Epithelial cell of proximal tubule (primary cell): ENCODE results near the gene DCP1A. TPM values are rescaled to one million over a fixed set of nuclear protein-coding genes. Genes with fewer than 3 reads are reported as not detected.
"Not testable (repeated sequence)": the region's sequence is repeated elsewhere in the genome, so short reads cannot be mapped to it uniquely, and the experiment has no call there.

ENCODE experiments used
- DNase-seq: peaks from one replicate; pipeline ENCODE4 v3.0.0-alpha.2; 2011; ENCODE audit warnings: low read depth
- H3K4me3 ChIP-seq: 2 replicates; pipeline ENCODE4 v1.5.1; 2011; ENCODE audit warnings: low read depth, mild to moderate bottlenecking, low read length
- total RNA-seq: library from RNA; depleted of rRNA; stranded (reverse); fragments of >200 nt; gene quantifications from 2 replicates; pipeline ENCODE4 v1.2.3, GENCODE V29; 2015
- TF ChIP-seq, protein P1 (sequence below): conservative IDR thresholded peaks from 2 replicates; pipeline ENCODE4 v1.5.1; 2012; ENCODE audit warnings: low read depth, mild to moderate bottlenecking, low read length

Gene DCP1A
- total RNA-seq, 1 donor from 2014 or later: 8.8 TPM

DNA sequence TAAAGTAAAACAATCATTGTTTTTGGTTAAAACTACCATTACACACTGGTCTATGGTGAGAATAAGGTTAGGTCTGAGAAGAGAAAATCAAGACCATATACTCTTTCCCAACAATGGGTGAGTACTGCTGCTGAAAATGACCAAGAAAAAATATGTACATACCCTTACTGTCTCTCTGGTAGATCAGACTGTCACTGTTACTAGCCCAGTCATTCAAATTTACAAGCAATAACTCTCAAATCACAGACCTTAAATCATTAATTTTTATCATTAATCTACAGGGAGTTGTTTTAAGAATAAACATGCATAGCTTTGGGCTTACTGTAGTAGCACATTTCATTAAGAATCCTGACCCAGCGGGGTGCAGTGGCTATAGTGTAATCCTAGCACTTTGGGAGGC is 17.4 kb downstream of the DCP1A start:
- TF ChIP-seq, protein P1, sequence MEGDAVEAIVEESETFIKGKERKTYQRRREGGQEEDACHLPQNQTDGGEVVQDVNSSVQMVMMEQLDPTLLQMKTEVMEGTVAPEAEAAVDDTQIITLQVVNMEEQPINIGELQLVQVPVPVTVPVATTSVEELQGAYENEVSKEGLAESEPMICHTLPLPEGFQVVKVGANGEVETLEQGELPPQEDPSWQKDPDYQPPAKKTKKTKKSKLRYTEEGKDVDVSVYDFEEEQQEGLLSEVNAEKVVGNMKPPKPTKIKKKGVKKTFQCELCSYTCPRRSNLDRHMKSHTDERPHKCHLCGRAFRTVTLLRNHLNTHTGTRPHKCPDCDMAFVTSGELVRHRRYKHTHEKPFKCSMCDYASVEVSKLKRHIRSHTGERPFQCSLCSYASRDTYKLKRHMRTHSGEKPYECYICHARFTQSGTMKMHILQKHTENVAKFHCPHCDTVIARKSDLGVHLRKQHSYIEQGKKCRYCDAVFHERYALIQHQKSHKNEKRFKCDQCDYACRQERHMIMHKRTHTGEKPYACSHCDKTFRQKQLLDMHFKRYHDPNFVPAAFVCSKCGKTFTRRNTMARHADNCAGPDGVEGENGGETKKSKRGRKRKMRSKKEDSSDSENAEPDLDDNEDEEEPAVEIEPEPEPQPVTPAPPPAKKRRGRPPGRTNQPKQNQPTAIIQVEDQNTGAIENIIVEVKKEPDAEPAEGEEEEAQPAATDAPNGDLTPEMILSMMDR: no peak

DNA sequence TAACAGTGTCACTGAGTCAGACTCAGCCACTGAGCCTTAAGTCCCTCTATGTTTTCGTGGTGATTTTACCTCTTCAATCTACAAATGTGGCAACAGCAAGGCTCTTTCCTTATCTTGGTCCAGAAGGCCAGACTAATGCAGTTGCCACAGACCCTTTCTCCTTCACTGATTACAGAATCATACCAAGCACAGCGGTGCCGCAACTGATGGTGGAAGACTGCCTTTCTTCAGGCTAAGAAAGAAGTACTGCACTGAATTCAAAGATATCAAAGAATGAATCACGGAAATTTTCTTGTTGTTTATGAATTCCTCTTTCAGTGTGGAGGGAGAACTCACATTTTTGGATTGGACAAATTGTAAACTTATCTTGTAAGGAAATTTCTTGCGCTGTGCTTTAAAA is 18.6 kb downstream of the DCP1A start:
- H3K4me3 ChIP-seq: no peak overlapping the region
- DNase-seq: no peak
- TF ChIP-seq, protein P1: no peak

More for the DNA sequence above, 17.4 kb downstream of the DCP1A start:
- no peak overlapping the region for H3K4me3 ChIP-seq
- DNase-seq: no peak

DNA sequence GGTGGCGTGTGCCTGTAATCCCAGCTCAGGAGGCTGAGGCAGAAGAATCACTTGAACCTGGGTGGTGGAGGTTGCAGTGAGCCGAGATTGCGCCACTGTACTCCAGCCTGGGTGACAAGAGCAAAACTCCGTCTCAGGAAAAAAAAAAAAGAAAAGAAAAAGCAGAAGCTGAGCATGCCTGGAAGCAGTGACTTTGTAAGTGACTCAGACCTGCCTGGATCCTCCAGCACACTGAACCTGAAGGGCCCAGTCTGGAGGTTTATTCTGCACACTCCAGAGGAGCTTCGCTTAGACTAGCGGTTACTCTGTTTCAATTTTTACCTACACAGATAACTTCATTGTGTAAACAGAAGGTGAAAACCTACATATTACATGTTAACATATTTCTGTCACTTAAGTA is 19.4 kb downstream of the DCP1A start:
- not testable (repeated sequence) for DNase-seq

DNA sequence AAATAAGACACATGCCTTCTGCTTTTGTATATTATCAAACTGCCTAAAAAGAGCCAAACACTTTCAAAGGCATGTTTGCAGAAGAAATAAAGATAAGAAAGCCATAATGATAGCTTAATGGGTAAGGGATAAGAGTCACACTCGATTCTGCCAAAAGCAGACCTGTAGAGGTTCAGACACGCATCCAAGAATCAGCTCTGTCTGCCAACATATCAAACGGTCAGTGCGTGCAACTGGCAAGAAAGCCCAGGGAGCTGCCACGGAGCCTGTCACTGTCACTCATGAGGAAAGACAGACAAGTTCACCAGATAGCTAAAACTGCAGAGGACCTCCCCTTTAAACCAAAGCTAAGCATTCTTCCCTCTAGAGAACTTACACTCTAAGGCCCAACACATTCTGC is 23.2 kb downstream of the DCP1A start:
- DNase-seq: no peak
- TF ChIP-seq, protein P1: no peak

More for the DNA sequence above, 19.4 kb downstream of the DCP1A start:
- not testable (repeated sequence) for H3K4me3 ChIP-seq

DNA sequence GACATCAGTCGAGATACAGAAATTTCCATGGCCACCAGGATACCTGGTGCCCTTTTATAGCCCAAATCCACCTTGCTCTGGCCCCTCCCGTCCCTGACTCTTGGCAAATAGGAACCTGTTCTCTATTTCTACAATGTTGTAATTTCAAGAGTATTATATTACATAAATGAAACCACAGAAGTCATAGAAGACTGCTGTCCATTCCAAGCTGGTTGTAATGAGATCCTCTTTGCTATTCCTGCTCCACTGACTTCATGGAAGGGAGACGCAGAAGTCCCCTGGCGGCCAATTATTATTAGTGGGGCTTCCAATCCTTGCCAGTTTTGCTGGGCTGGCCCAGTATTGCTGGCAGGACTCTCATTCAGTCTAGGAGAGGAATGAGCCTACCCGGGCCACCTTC is 26.6 kb downstream of the DCP1A start:
- TF ChIP-seq, protein P1: no peak
- DNase-seq: no peak
- H3K4me3 ChIP-seq: no peak overlapping the region

More for the DNA sequence above, 23.2 kb downstream of the DCP1A start:
- no peak overlapping the region for H3K4me3 ChIP-seq

DNA sequence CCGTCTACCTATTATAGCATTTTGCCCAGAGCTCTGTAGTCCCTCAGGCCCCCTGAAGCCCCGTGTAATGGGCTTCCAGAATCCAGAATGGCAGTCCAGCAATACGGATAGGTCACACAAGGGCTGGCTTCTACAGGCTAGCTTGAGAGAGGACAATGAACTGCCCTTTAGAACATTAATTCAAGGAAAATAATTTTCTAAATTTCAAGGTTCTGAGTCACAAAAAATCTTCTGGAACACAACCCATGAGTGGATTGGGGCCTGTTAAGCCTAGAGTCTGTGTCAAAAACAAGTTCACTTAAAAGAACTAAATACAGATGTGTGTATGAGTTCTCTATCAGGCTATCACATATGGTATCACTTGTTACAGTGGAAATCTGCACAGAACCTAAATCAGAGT is 28.8 kb downstream of the DCP1A start:
- TF ChIP-seq, protein P1: no peak
- no peak for DNase-seq
- no peak overlapping the region for H3K4me3 ChIP-seq

DNA sequence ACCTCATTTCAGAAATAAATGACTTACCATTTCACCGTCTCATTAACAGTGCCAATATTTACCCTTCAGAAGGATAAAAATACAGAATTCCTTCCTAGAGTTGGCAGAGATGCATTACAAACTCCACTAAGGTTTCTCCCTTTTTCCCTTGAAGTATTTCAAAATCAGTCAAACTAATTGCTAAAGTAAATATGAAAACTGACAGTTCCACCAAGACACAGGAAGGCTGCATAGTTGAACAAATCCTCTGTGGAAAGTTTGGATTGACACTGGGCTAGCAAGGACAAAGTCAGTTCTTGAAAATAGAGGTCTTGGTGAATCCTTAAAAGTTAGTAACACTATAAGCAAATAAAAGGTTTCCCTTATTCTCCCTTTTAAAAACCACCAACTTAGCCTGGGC is 34.5 kb downstream of the DCP1A start:
- H3K4me3 ChIP-seq: no peak overlapping the region
- TF ChIP-seq, protein P1: no peak
- no peak for DNase-seq
